DND-41 (cell line): Measurements from ENCODE around the gene HEPN1.

Source experiments
- CTCF ChIP-seq: IDR thresholded peaks from 2 replicates; pipeline ENCODE4 v1.5.1; 2012; ENCODE audit warnings: borderline replicate concordance, low read length, moderate library complexity, mild to moderate bottlenecking; ENCODE audit not compliant: poor library complexity, severe bottlenecking; ENCODE audit errors: extremely low read depth
- EZH2 ChIP-seq: IDR thresholded peaks from 3 replicates; pipeline ENCODE4 v1.6.1; 2012; ENCODE audit warnings: borderline replicate concordance, low read depth, mild to moderate bottlenecking, moderate library complexity, low read length, inconsistent platforms; ENCODE audit not compliant: severe bottlenecking

GRCh38 chr11:124916370-124916710 lies 2.7 kb upstream of the HEPN1 start:
- no peak for TF ChIP-seq CTCF
- no peak for TF ChIP-seq EZH2
